GM19023 (cell line): ENCODE measurements around the gene LAMTOR3.
"Not testable (repeated sequence)": the region's sequence is repeated elsewhere in the genome, so short reads cannot be mapped to it uniquely, and the experiment has no call there.

Source experiments
- ATAC-seq: cut with Tn5 transposase; IDR thresholded peaks from one replicate; pipeline ENCODE4 v1.9.1; 2021; ENCODE audit warnings: mild to moderate bottlenecking, moderate library complexity; ENCODE audit not compliant: unreplicated experiment

The LAMTOR3 gene

DNA sequence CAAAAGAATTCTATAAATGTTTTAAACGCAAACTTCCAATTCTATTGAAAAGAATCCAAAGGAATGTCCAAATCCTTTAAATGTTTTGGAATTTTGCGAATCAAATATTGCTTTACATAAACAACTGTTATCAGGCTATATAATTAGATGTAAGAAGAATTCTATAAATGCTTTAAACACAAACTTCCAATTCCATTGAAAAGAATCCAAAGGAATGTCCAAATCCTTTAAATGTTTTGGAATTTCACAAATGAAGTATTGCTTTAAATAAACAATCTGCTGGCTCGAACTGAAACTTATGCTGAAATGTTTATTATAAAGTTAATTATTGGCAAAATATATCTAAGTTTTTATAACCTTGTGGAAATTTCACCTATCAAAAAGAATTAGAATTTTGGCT, 61.5 kb downstream of the LAMTOR3 start:
- ATAC-seq = no peak

DNA sequence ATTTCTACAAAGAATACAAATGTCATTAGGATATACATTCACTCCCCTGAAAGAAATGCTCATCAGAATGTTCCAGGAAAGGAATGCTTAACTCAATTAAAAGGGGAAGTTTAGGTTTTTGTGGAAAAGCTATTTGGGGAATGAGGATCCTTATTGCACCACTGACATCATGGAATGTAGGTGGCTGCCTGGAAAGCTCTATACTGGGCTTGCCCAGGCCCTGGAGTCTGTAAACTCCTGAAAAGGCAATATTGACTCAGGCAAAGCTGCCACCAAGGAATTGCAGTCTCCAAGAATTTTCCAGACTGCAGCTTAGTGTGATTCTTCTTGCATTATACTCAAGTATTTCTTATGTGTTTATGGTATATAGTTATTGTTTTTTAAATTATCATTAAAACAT, 61.9 kb downstream of the LAMTOR3 start:
- no peak for ATAC-seq

DNA sequence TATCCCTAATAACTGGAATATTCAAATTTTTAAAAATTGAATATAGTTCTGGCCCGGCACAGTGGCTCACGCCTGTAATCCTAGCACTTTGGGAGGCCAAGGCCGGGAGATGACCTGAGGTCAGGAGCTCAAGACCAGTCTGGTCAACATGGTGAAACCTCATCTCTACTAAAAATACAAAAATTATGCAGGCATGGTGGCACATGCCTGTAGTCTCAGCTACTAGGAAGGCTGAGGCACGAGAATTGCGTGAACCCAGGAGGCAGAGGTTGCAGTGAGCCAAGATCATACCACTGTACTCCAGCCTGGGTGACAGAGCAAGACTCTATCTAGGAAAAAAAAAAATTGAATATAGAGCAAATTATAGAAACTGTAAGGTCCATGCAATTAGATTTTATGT, 64.2 kb downstream of the LAMTOR3 start:
- not testable (repeated sequence) for ATAC-seq

DNA sequence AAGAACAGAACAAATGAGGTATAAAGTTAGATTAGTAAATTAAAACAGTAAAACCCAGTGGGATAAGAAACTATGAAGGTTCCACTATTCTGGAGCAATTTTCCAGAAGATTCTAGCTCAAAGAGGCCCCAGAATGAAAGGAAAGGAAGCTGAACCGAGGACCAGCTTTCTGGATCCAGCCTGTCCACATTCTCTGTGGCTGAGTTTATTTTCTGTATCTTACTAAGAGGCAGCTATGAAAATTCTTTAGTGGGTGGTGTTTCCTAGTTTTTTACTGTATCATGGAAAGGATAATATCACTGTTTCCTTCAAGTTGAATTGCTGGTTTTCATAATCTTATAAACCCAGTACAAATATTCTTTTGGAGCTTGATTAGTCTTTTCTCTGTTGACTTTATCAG, 65.8 kb downstream of the LAMTOR3 start:
- ATAC-seq = no peak
